ENCODE measurements around the gene ACADL. TPM values are rescaled to one million over a fixed set of nuclear protein-coding genes. Genes with fewer than 3 reads are reported as not detected.

Gene ACADL
- total and polyA plus RNA-seq, 2 of the 8 experiments (the other 6 are each of a cell fraction or from before 2014, with no cell fraction given): 0.11 to 0.34 TPM

GRCh38 chr2:210252699-210253606, 27.7 kb upstream of the ACADL start (continued):
- TF ChIP-seq, protein P1, sequence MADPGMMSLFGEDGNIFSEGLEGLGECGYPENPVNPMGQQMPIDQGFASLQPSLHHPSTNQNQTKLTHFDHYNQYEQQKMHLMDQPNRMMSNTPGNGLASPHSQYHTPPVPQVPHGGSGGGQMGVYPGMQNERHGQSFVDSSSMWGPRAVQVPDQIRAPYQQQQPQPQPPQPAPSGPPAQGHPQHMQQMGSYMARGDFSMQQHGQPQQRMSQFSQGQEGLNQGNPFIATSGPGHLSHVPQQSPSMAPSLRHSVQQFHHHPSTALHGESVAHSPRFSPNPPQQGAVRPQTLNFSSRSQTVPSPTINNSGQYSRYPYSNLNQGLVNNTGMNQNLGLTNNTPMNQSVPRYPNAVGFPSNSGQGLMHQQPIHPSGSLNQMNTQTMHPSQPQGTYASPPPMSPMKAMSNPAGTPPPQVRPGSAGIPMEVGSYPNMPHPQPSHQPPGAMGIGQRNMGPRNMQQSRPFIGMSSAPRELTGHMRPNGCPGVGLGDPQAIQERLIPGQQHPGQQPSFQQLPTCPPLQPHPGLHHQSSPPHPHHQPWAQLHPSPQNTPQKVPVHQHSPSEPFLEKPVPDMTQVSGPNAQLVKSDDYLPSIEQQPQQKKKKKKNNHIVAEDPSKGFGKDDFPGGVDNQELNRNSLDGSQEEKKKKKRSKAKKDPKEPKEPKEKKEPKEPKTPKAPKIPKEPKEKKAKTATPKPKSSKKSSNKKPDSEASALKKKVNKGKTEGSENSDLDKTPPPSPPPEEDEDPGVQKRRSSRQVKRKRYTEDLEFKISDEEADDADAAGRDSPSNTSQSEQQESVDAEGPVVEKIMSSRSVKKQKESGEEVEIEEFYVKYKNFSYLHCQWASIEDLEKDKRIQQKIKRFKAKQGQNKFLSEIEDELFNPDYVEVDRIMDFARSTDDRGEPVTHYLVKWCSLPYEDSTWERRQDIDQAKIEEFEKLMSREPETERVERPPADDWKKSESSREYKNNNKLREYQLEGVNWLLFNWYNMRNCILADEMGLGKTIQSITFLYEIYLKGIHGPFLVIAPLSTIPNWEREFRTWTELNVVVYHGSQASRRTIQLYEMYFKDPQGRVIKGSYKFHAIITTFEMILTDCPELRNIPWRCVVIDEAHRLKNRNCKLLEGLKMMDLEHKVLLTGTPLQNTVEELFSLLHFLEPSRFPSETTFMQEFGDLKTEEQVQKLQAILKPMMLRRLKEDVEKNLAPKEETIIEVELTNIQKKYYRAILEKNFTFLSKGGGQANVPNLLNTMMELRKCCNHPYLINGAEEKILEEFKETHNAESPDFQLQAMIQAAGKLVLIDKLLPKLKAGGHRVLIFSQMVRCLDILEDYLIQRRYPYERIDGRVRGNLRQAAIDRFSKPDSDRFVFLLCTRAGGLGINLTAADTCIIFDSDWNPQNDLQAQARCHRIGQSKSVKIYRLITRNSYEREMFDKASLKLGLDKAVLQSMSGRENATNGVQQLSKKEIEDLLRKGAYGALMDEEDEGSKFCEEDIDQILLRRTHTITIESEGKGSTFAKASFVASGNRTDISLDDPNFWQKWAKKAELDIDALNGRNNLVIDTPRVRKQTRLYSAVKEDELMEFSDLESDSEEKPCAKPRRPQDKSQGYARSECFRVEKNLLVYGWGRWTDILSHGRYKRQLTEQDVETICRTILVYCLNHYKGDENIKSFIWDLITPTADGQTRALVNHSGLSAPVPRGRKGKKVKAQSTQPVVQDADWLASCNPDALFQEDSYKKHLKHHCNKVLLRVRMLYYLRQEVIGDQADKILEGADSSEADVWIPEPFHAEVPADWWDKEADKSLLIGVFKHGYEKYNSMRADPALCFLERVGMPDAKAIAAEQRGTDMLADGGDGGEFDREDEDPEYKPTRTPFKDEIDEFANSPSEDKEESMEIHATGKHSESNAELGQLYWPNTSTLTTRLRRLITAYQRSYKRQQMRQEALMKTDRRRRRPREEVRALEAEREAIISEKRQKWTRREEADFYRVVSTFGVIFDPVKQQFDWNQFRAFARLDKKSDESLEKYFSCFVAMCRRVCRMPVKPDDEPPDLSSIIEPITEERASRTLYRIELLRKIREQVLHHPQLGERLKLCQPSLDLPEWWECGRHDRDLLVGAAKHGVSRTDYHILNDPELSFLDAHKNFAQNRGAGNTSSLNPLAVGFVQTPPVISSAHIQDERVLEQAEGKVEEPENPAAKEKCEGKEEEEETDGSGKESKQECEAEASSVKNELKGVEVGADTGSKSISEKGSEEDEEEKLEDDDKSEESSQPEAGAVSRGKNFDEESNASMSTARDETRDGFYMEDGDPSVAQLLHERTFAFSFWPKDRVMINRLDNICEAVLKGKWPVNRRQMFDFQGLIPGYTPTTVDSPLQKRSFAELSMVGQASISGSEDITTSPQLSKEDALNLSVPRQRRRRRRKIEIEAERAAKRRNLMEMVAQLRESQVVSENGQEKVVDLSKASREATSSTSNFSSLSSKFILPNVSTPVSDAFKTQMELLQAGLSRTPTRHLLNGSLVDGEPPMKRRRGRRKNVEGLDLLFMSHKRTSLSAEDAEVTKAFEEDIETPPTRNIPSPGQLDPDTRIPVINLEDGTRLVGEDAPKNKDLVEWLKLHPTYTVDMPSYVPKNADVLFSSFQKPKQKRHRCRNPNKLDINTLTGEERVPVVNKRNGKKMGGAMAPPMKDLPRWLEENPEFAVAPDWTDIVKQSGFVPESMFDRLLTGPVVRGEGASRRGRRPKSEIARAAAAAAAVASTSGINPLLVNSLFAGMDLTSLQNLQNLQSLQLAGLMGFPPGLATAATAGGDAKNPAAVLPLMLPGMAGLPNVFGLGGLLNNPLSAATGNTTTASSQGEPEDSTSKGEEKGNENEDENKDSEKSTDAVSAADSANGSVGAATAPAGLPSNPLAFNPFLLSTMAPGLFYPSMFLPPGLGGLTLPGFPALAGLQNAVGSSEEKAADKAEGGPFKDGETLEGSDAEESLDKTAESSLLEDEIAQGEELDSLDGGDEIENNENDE (IDR thresholded peaks at IDR 0.05; ENCODE audit: insufficient replicate concordance, low read length): no peak
- no peak for TF ChIP-seq CREB1 (IDR thresholded peaks at IDR 0.05)
- TF ChIP-seq E2F6 (IDR thresholded peaks at IDR 0.05): no peak
- TF ChIP-seq SIN3A (conservative IDR thresholded peaks at IDR 0.05 in 1 of 2, IDR thresholded peaks at IDR 0.05 in 1 of 2; ENCODE audit: low read depth in 1 of 2, low read length in 2 of 2): no peak
- no peak for TF ChIP-seq TAF7 (optimal IDR thresholded peaks at IDR 0.05; ENCODE audit: borderline replicate concordance, low read depth, low read length)
- no peak for TF ChIP-seq RXRA (IDR thresholded peaks at IDR 0.05; ENCODE audit: insufficient read depth, low read depth, low read length)

All from H1 (cell line).